OCI-LY3 (cell line): ENCODE data around the gene PIK3C3.

Source experiments
- H2AFZ ChIP-seq: fragments of 200-600, 300-600 bp; shearing (Covaris generic); 2 replicates; pipeline ENCODE4 v1.6.0; 2014; ENCODE audit warnings: antibody characterized with exemption, low read depth, low read length
- H3K27ac ChIP-seq: fragments of 200-600, 300-600 bp; sonication (generic); 2 replicates; pipeline ENCODE4 v1.5.1; 2014; ENCODE audit warnings: mild to moderate bottlenecking, low read length, moderate library complexity, mixed read lengths
- H3K27me3 ChIP-seq: fragments of 200-600, 300-600 bp; sonication (generic); 2 replicates; pipeline ENCODE4 v1.6.1; 2014; ENCODE audit warnings: low read depth, low read length, mixed read lengths
- H3K36me3 ChIP-seq: fragments of 200-600, 300-600 bp; sonication (generic); replicated peaks from 2 replicates; pipeline ENCODE3; 2014; ENCODE audit warnings: low read depth, low read length, mixed read lengths
- H3K4me1 ChIP-seq: fragments of 300-600, 200-600 bp; sonication (generic); 2 replicates; pipeline ENCODE4 v1.6.1; 2014; ENCODE audit warnings: low read length, mixed read lengths
- H3K4me2 ChIP-seq: fragments of 200-600, 300-600 bp; sonication (generic); 2 replicates; pipeline ENCODE4 v1.6.1; 2014; ENCODE audit warnings: low read length, mixed read lengths
- H3K4me3 ChIP-seq: fragments of 300-600, 200-600 bp; sonication (generic); 2 replicates; pipeline ENCODE4 v1.5.1; 2014; ENCODE audit warnings: antibody characterized with exemption, mild to moderate bottlenecking, low read length, moderate library complexity
- H3K79me2 ChIP-seq: fragments of 300-600, 200-600 bp; shearing (Covaris generic); 2 replicates; pipeline ENCODE4 v1.6.1; 2014; ENCODE audit warnings: mild to moderate bottlenecking, low read length, mixed read lengths
- H3K9ac ChIP-seq: fragments of 300-600, 200-600 bp; shearing (Covaris generic); 2 replicates; pipeline ENCODE4 v1.6.0; 2014; ENCODE audit warnings: mild to moderate bottlenecking, low read length, moderate library complexity
- H3K9me3 ChIP-seq: fragments of 200-600, 300-600 bp; shearing (Covaris generic); 2 replicates; pipeline ENCODE4 v1.6.1; 2014; ENCODE audit warnings: low read length, mixed read lengths; ENCODE audit not compliant: insufficient read depth
- H4K20me1 ChIP-seq: fragments of 200-600, 300-600 bp; sonication (generic); 2 replicates; pipeline ENCODE4 v1.6.1; 2016; ENCODE audit warnings: low read length, mixed read lengths; ENCODE audit not compliant: insufficient read depth
- CTCF ChIP-seq: fragments of 200-600, 300-600 bp; sonication (generic); IDR thresholded peaks from 2 replicates; pipeline ENCODE4 v1.5.1; 2014; ENCODE audit warnings: antibody characterized with exemption, low read length, low read depth
- EZH2phosphoT487 ChIP-seq: fragments of 200-600 bp; shearing (Covaris generic); IDR thresholded peaks from 2 replicates; pipeline ENCODE4 v1.6.1; 2018; ENCODE audit warnings: antibody characterized with exemption, mixed run types, low read depth

PIK3C3 gene

GRCh38 chr18:42087876-42088275 is 132.8 kb downstream of the PIK3C3 start:
- Histone ChIP-seq H3K4me3 (no peak overlapping the region), H3K79me2 (no peaks in the 10 kb centered on the region), H3K4me2 (no peak overlapping the region), H3K27ac (no peak overlapping the region), H3K9ac (no peak overlapping the region), H4K20me1 (no peaks in the 10 kb centered on the region), H3K4me1 (peaks cover under 1% of the 10 kb centered on the region; the same call in 1 of the 2 replicates), H3K9me3 (no peaks in the 10 kb centered on the region), H3K27me3 (no peaks in the 10 kb centered on the region), H3K36me3 (peaks cover 32% of the 10 kb centered on the region), H2AFZ (no peak overlapping the region)
- TF ChIP-seq CTCF (no peak), EZH2phosphoT487 (no peak)

- H3K27ac ChIP-seq, result no peak overlapping the region
- no peaks in the 10 kb centered on the region for H4K20me1 ChIP-seq
- TF ChIP-seq EZH2phosphoT487 (no peak), CTCF (no peak)
- H3K27me3 ChIP-seq, result no peaks in the 10 kb centered on the region
- H2AFZ ChIP-seq, result no peak overlapping the region
- H3K4me2 ChIP-seq, result no peak overlapping the region
- peaks cover 6% of the 10 kb centered on the region for H3K36me3 ChIP-seq
- H3K4me3 ChIP-seq, result no peak overlapping the region
- no peaks in the 10 kb centered on the region for H3K4me1 ChIP-seq
- H3K9ac ChIP-seq, result no peak overlapping the region
- no peaks in the 10 kb centered on the region for H3K9me3 ChIP-seq
- H3K79me2 ChIP-seq, result no peaks in the 10 kb centered on the region
These were observed 137.8 kb downstream of the PIK3C3 start for GRCh38 chr18:42092848-42093247.

- Histone ChIP-seq H3K27me3 (no peaks in the 10 kb centered on the region), H4K20me1 (no peaks in the 10 kb centered on the region), H3K4me2 (no peak overlapping the region), H2AFZ (no peak overlapping the region), H3K4me1 (no peaks in the 10 kb centered on the region), H3K79me2 (no peaks in the 10 kb centered on the region), H3K27ac (no peak overlapping the region), H3K9ac (no peak overlapping the region), H3K9me3 (no peaks in the 10 kb centered on the region), H3K36me3 (no peaks in the 10 kb centered on the region), H3K4me3 (no peak overlapping the region)
- no peak for TF ChIP-seq EZH2phosphoT487
- TF ChIP-seq CTCF, result no peak
These were observed 139.8 kb downstream of the PIK3C3 start for GRCh38 chr18:42094875-42095274.

GRCh38 chr18:42095732-42096377 is 140.8 kb downstream of the PIK3C3 start:
- no peak overlapping the region for H3K27ac ChIP-seq
- H3K79me2 ChIP-seq, result no peaks in the 10 kb centered on the region
- no peak overlapping the region for H3K4me2 ChIP-seq
- H3K4me3 ChIP-seq, result no peak overlapping the region
- no peak overlapping the region for H3K9ac ChIP-seq
- no peak overlapping the region for H2AFZ ChIP-seq
- no peaks in the 10 kb centered on the region for H4K20me1 ChIP-seq
- H3K4me1 ChIP-seq, result no peaks in the 10 kb centered on the region
- H3K36me3 ChIP-seq, result no peaks in the 10 kb centered on the region
- TF ChIP-seq EZH2phosphoT487, result no peak
- no peak for TF ChIP-seq CTCF
- H3K27me3 ChIP-seq, result no peaks in the 10 kb centered on the region
- H3K9me3 ChIP-seq, result no peaks in the 10 kb centered on the region
